GM15510 (cell line): Measurements from ENCODE around the gene B9D2.

Source experiments
- POLR2A ChIP-seq: IDR thresholded peaks from 3 replicates; pipeline ENCODE4 v1.6.1; 2011; ENCODE audit warnings: borderline replicate concordance; ENCODE audit not compliant: insufficient read length; ENCODE audit errors: extremely low read depth

Gene B9D2, protein sequence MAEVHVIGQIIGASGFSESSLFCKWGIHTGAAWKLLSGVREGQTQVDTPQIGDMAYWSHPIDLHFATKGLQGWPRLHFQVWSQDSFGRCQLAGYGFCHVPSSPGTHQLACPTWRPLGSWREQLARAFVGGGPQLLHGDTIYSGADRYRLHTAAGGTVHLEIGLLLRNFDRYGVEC

GRCh38 chr19:41363753-41364523 is at the start of gene B9D2:
Gene B9D2 (minus strand): TSS chr19:41364149. CDS start chr19:41363519, 630 bp downstream.
- peak; percentile 71 for TF ChIP-seq POLR2A

DNA sequence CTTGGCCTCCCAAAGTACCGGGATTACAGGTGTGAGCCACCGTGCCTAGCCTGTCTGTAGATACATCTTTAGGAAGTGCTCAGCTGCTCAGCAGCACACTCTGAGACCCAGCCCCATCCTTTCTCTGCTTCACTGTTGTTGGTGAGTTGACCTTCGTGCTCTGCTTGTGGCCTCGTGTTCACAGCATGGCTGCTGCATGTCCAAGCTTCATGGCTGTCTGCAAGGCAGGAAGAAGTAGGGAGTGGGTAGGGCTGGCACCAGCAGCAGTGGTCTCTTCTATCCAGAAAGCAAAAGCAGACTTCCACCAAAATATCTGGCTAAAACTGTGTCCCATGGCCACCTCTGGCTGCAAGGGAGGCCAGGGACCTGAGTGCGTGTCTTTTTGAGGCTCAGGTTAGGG is 49.0 kb upstream of the B9D2 start:
- no peak for TF ChIP-seq POLR2A

- TF ChIP-seq POLR2A = no peak
Observed at GRCh38 chr19:41411968-41412265, 48.0 kb upstream of the B9D2 start.

- TF ChIP-seq POLR2A = no peak
Observed at GRCh38 chr19:41411100-41411967, 47.4 kb upstream of the B9D2 start.

DNA sequence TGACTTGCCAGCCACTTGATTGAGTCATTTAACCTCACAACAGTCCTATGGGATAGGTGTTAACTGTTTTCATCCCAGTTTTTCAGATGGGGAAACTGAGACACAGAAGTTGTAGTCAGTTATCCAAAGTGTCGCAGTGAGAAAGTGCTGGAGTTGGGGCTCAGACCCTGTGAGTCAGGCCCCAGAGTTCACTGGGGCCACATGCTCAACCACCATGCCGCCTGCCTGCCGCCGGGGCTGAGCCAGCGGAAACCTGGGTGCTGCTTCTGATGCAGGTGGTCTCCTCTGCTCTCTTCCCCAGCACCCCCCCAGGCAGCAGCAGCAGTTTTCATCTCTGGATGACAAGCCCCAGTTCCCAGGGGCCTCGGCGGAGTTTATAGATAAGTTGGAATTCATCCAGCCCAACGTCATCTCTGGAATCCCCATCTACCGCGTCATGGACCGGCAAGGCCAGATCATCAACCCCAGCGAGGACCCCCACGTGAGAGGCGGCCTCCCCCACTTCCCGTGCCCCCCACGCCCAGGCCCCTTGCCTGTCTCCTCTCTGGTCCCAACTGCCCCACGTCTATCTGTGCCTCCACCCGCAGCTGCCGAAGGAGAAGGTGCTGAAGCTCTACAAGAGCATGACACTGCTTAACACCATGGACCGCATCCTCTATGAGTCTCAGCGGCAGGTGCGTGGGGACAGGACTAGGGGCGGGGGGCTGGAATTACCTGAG is 46.5 kb upstream of the B9D2 start:
- TF ChIP-seq POLR2A = no peak

GRCh38 chr19:41409288-41409687 is 45.3 kb upstream of the B9D2 start:
- no peak for TF ChIP-seq POLR2A

- TF ChIP-seq POLR2A = no peak
Observed at GRCh38 chr19:41408256-41408655, 44.3 kb upstream of the B9D2 start.

- TF ChIP-seq POLR2A = no peak
Observed at GRCh38 chr19:41407271-41407670, 43.3 kb upstream of the B9D2 start.

- no peak for TF ChIP-seq POLR2A
Observed at GRCh38 chr19:41405776-41406175, 41.8 kb upstream of the B9D2 start.

DNA sequence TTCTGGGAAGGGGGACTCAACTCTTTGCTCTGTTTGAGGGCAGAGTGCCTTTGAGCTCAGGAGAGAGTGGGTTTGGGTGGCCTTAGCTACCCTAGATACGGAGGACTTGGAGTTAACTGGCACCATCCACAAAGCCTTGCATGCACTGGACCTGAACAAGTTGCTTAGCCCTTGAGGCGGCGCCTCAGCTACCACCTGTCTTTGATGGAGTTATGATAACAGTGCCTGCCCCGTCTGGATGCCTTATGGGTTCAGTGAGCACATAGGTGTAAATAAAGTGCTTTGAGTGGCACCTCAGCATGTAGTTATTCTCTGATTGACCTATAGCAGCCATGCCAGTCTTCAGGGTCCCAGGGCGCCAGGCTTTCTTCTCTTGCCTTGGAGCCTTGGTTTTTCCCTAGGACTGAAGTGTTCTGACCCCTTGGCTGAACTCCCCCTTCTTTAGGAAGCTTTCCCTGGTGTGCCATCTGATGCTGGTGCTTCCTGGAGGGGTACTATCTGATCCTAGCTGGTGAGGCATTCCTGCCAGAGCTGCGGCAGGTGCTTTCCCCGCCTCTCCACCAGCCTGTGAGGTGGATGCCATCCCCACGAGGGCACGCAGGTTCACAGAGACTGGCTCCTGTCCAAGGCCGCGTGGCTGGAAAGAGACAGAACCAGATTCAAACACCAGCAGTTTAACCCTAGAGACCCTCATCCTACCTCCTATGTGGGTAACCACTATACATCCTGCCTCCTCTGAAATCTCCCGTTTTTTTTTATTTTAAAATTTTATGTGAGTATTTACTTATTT is 39.4 kb upstream of the B9D2 start:
- TF ChIP-seq POLR2A = no peak

GRCh38 chr19:41402010-41402409 is 38.1 kb upstream of the B9D2 start:
- TF ChIP-seq POLR2A = no peak

DNA sequence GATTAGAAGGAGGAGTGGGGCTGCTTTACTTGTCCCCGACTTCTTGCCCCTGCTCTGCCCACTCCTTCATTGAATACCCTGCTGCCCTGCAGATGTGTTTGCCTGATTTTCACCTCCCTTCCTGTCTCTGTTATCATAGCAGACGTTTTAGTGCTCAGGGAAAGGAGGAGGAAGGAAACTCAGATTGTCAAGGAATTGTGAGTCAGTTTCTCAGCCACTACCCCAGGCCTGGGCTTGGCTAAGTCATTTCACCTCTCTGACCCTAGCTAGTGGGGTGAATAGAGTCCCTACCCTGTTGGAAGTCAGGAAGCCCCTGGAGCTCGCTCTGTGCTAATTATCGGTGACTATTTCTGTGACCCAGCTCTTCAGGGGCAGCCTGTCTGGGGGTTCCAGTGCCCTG is 37.5 kb upstream of the B9D2 start:
- TF ChIP-seq POLR2A = no peak

DNA sequence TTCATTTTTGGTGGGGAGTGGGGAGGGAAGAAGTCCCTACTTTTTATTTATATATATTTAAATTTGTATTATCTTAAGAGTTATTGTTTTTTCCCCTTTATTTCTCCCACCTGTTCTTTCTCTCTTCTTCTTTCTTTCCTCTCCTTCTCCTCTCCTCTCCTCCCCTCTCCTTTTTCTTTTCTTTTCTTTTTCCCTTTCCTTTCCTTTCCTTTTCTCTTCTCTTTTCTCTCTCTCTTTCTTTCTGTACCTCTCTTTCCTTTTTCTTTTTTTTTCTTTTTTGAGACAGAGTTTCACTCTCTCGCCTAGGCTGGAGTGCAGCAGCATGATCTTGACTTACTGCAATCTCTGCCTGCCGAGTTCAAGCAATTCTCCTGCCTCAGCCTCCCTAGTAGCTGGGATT is 35.6 kb upstream of the B9D2 start:
- TF ChIP-seq POLR2A = no peak

DNA sequence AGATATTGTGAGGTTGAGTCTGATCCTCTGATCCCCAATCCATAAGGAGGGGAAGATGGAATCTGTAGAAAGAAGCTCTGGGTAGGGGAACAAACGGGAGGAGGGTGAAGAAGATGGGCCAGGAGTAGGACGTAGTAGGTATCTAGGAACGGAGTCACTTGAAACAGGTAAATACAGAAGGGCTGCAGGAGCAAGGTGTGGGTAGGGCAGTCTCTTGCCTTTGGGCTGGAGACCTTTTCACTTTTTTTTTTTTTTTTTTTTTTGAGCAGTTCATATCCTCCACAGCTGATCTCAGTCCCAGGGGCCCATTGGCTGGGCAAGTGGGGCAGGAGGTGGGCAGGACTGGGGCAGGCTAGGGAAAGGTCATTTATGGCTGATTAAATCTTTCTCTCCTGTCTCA is 35.1 kb upstream of the B9D2 start:
- no peak for TF ChIP-seq POLR2A
